HG03139 (cell line): Measurements from ENCODE around the gene SPEM3.

Experiments used
- ATAC-seq: cut with Tn5 transposase; IDR thresholded peaks from one replicate; pipeline ENCODE4 v1.9.1; 2021; ENCODE audit not compliant: unreplicated experiment

Gene SPEM3

DNA sequence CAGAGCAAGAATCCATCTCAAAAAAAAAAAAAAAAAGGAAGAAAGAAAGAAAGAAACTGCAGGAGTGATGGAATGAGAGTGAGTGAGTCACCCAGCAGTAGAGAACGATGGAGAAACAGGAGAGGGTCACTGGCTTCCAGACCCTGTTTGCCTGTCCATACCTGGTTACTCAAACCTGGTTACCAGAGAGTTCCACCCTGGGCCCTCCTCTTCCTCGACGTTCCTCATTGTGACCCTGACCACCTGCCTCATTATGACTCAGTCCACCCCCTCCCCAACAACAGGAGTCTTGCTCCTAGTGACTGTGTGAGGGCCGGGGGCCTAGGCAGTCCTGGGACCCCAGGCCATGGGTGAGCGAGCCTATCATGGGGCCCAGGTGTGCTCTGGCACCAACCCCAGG lies at the start of gene SPEM3:
Gene SPEM3, plus strand, starts transcription at position 301 of the 400 bp plus-strand sequence. Its CDS starts 46 bp downstream, at position 347.
- no peak for ATAC-seq

DNA sequence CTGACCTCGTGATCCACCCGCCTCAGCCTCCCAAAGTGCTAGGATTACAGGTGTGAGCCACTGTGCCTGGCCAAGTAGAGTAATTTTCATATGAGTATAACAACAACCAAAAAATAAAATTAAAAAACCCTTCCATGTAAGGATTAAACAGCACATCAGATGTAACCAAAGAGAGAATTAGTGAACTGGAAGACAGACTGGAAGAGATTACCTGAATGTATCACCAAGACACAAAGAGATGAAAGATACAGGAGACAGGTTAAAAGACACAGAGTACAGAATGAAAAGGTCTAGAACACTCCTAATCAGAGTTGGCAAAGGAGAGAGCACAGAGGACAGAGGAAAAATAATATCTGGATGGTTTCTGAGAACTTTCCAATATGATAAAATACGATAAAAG lies 49.5 kb upstream of the SPEM3 start:
- no peak for ATAC-seq

DNA sequence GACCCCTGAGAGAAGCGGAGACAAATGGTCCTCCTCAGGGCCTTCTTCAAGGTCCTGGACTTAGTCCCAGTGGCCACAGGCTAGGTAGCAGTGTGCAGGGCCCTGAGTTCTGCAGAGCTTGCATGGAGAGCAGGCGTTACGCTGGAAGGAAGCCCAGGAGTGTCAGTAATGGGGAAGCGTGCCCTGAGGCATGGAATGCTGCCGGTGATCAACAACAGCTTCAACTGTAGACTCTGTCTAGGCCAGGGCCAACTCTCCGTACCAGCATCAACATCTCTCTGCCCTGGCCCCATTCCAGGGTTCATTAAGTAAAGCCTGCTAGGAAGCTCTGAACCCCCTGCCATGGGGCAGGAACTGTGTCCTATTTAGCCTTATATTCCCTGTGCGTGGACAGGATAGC lies 48.3 kb upstream of the SPEM3 start:
- no peak for ATAC-seq

DNA sequence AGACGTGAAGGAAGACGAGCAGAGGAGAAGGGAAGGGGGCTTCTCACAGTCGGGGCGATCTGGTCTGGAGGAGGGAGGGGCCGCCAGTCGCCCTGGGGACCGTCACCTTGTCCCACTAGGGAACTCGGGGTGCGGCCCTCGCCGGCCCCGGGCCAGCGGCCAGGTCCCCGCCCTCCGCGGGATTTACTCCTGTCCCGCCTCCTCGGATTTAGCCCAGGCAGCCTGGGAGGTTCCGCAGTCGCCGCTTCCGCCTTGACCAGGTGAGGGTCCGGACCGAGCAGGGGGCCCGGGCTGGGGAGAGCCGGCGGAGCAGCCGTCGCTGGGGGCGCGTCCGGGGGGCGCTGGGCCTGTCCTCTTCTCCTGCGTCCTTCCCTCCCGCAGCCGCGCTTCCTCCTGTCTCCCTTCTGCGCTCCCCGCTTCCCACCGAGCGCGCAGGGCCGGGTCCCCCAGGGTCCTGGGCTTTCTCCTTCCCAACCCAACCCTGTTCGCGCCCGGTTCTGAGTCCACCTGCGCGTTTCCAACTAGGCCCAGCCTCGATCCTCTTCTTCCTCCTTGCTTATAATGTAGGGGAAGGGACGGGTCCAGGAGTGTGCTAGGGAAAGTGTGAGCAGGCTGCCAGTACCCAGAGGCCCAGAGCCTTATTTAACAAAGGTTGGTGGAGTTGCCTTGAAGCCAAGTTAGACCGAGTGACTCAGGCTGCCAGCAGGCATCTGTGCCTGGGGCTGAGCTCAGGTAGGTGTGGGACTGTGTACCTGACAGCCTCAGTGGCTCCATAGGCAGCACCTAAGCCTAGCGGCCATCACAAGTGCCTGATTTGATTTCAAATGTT lies 47.6 kb upstream of the SPEM3 start, which contains the start of gene TNK1:
Gene TNK1, plus strand, starts transcription at position 235 of the 829 bp plus-strand sequence. CDS start 1,838 bp downstream, outside the sequence.
- ATAC-seq: no peak

DNA sequence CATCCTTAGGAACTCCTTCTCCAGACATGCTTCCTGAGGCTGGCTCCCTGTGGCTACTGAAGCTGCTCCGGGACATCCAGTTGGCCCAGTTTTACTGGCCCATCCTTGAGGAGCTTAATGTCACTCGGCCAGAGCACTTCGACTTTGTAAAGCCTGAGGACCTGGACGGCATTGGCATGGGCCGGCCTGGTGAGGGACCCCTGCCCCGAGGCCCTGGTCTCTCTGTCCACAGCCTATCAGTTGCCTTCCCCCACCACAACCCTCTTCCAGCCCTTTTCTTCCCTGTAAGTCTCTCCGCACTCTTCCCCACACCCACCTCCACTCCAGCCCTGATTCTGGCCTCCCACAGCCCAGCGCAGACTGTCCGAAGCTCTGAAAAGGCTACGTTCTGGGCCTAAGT lies 45.8 kb upstream of the SPEM3 start:
- ATAC-seq: no peak

DNA sequence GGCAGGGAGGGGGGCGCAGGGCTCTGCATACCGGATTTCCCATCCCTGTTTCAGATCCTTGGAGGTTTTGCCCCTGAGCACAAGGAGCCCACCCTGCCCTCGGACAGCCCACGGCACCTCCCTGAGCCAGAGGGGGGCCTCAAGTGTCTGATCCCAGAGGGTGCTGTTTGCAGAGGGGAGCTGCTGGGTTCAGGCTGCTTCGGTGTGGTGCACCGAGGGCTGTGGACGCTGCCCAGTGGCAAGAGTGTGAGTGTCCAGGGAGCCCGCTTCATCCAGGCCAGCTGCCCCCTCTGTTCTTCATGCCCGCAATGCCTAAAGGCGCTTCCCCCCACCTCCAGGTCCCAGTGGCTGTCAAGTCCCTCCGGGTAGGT lies 45.3 kb upstream of the SPEM3 start:
- ATAC-seq: no peak

DNA sequence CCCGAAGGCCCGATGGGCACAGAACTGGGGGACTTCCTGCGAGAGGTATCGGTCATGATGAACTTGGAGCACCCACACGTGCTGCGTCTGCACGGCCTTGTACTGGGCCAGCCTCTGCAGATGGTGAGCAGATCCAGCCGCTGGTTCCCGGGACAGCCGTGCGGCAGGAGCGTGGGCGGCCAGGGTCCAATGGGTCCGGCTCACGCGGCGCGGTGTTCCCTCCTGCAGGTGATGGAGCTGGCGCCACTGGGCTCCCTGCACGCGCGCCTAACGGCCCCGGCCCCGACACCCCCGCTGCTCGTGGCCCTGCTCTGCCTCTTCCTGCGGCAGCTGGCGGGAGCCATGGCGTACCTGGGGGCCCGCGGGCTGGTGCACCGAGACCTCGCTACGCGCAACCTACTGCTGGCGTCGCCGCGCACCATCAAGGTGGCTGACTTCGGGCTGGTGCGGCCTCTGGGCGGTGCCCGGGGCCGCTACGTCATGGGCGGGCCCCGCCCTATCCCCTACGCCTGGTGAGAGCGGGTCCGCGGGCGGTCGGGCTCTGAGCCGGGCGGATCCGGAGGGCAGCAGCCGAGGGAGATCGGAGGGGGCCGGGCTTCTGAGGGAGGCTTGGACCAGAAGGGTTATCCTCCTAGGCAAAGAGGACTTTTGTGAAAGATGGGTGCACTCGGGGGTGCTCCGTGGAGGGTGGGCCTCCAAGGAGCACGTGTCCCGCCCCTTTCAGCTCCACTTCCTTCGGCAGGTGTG lies 44.7 kb upstream of the SPEM3 start:
- ATAC-seq: no peak

DNA sequence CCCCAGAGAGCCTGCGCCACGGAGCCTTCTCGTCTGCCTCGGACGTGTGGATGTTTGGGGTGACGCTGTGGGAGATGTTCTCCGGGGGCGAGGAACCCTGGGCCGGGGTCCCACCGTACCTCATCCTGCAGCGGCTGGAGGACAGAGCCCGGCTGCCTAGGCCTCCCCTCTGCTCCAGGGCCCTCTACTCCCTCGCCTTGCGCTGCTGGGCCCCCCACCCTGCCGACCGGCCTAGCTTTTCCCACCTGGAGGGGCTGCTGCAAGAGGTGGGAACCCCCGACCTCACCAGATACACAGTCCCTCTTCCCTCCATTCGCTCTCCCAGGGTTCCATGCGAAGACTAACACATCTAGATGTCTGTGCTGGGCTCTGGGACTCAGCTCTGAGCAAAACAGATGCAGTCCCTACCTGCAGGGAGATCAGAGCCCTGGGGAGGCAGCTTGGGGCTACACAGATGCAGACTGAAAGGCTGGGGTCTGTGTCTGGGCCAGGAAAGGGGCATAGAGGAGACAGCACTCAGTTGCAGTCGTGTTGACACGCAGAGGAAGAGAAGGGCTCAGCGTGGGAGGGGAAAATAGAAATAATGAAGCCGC lies 44.1 kb upstream of the SPEM3 start:
- no peak for ATAC-seq

DNA sequence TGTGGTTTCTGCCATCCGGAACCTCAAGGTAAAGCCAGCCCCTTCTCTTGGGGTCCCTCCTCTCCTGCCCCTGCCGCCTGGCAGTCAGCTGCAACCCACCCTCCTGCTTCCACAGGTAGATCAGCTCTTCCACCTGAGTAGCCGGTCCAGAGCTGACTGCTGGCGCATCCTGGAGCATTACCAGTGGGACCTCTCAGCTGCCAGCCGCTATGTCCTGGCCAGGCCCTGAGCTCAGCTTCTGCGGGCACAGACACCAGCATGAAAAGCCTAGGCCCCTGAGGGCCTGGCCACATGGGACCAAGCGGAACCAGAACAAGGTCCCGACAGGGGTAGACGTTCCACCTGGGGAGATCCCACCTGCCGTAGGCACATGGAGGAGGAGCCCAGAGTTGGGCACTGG lies 39.8 kb upstream of the SPEM3 start:
- ATAC-seq: no peak

DNA sequence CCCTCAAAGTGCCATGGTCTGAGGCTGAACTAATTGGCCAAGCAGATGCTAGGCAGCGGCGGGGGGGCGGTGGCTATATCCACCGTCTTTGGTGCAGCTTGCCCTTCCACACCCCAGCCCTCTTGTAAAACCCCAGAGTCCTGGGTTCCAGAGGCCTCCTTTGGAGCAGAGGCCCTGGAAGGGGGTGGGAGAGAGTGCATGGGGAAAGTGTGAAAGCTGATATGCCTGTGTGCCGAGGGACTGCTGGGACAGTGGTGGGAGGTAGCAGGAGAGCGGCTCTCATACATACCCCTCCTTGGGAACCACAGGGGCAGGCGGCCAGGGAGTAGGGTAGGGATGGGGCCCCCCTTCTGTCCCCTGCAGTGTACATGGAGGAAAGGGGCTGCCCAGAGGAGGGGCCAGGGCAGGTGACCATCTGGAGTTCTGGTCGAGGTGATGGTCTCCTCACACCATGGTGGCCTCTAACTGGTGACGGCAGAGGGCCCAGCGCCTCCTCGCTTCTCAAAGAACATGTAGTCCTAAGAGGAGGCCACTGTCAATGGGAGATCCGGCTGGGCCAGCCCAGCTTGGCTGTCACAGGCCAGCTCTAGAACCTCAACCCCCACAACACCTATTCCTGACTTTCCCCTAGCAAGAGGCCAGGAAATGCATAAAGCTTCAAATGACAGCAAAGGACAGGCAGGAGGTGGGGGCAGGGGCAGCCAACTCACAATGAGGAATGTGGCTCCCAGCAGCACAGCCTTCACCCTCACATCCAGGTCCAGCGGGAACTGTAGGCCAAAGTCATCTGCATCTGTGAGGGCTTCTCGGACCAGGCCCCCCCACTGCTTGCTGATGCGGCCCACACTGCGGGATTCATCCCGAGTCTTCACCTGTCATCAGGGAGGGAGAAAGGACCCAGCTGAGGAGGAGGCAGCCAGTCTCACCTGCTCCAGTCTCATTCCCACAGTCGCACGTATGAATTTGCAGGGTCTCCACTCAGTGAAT lies 38.4 kb upstream of the SPEM3 start:
- ATAC-seq: no peak

DNA sequence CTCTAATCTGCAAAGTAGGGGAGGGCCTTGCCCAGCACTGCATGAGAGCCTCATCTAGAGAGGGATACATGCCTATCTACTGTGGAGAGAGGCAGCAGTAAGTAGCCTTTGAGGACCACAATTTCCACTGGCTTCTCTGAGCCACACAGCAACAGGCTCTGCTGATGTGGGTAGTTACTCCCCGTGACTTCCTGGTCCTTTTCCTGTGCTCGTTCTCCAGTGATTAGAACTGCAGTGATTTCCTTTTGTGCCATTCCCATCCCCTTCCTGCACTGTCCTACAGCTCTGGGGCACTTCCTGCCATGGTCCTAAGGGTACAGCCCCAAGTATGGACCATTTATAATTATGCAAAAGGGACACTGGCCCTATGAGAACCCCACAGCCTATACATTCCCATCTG lies 37.4 kb upstream of the SPEM3 start:
- ATAC-seq: no peak

DNA sequence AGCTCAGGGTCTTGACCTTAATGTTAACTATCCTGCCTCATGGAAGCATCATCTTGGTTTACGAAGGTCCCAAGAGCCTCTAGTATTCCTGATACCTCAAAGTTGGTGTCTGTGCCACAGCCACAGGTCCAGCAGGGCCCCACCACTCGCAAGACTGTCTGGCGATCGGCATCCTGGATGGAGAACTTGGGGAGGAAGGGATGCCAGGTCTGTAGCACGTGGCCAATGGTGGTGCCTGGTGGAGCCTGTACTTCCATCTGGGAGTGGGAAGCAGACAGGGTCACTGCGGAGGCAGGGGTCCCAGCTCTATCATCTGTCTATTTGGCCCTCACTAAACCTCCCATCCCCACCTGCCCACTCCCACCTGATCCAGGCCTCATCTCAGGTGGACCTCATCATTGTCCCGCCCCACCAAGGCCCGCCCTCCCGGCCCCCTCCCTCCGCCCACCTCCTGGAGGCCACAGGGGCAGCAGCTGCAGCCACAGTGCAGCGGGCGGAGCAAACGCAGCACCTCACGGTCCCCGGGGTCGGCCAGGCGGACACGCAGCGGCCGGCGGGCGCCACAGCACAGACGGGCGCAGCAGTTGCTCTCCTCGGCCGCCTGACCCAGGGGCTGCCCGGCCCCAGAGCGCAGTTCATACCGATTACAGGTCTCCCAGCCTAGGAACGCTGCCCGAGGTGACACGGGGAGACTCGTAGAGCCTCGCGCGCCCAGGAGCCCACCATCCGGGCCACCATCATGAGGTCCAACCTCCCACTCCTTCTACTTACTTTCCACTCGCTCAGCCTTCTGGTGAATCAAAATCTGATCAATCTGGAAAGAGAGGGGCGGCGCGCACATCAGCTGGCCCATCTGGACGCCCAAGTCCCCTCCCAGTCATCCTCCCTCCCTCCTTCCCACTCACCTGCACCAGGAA lies 35.7 kb upstream of the SPEM3 start:
- no peak for ATAC-seq

DNA sequence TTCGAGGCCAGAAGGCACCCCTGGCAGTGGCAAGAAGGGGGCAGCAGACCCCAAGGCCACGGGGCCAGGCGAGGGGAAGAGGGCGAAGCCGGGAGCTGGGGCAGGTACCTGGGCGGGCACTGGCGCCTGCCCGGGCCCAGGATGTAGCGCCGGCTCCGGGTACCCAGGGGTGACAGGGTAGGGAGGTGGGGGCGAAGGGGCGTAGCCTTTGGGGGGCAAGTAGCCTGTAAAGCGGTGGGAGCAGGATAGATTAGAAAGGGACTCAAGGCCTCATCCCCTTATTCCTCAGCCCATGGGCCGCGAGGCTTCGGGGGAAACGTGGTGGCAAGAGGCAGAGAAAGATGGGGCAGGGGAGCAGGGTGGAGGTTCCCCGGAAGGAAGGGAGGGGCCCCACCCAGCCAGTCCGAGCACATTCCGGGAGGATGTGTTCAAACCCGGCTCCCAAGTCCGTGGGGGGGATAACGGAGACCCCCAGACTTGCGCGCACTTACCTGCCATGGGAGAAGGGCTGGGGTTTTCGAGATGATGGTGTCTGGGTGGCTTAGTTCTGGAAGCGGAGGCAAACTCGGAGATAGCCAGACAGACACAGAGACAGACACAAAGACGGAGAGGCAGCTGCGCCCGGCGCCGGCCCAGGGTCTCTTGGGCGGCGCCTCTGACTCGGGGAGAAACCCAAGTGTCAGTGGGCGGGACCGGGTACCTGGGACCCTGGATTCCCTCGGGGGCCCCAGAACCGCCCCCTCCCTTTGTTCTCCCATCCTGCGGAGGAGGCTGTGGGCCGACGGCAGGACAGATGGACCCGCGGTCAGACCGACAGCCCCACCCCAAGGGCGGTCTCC lies 34.8 kb upstream of the SPEM3 start:
- peak; percentile 13 for ATAC-seq

DNA sequence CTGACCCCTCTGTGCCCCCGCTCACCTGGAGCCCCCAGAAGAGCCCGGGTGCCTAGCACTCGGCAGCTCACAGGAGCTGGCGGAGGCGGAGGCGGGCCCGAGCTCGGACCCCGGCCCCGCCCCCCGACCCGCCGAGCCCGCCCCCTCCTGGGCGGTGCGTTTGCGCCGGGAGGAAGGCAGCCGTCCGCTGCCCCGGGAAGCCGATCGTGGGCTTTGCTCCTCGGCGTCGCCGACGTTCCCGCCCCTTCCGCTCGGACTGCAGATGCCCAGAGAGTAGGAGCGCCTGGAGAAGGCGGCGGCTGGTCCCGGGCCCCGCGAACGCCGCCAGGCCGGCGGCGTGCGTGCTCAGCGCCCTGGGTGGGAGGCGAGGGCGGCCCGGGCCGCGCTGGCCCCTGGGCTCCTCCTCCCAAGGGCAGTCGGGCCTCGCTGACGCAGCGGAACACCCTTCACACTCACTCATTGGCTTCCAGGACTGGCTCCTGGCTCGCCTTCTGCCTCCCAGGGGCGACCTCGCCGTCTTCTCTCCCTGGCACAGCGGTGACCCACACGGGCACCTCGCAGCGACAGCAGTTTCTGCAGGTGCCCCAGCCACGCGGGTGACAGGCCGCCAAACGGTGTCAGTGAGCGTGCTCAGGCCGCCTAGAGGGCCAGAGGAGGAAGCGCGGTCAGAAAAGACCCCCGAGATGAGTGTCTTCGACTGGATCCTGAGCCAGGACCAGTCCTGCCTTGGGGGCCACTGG lies 34.0 kb upstream of the SPEM3 start, which contains the start of gene PLSCR3:
Gene PLSCR3, minus strand, starts transcription at position 74 of the 740 bp plus-strand sequence. CDS start 415 bp downstream, outside the sequence.
- ATAC-seq: peak; percentile 61

DNA sequence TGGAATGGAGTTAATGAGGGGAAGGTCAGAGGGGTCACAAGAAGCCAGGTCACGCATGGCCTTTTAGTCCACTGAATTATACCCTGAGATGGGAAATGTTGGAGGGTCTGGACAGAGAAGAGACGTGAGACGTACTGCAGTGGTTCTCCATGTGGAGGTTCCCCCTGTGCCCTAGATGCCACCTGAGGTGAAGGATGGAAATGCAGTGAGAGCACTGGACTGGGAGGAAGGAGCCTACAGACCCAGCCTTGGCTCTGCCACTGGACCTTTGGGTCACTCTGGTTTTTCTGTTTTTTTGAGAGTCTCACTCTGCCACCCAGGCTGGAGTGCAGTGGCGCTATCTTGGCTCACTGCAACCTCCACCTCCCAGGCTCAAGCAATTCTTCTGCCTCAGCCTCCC lies 32.5 kb upstream of the SPEM3 start:
- ATAC-seq: no peak

DNA sequence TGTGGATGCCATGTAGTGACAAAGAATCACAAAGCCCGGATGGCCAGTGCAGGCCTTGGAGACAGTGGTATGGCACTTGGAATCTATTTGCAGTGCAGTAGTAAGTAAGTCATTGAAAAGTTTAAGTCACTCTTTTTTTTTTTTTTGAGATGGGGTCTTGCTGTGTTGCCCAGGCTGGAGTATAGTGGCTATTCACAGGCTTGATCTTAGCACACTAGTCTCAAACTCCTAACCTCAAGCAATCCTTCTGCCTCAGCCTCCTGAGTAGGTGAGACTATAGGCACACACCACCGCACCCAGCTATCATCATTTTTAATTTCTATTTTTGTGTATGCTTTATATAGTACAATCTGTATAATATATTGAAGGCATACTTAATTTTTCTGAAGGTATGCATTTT lies 30.0 kb upstream of the SPEM3 start:
- ATAC-seq: no peak

DNA sequence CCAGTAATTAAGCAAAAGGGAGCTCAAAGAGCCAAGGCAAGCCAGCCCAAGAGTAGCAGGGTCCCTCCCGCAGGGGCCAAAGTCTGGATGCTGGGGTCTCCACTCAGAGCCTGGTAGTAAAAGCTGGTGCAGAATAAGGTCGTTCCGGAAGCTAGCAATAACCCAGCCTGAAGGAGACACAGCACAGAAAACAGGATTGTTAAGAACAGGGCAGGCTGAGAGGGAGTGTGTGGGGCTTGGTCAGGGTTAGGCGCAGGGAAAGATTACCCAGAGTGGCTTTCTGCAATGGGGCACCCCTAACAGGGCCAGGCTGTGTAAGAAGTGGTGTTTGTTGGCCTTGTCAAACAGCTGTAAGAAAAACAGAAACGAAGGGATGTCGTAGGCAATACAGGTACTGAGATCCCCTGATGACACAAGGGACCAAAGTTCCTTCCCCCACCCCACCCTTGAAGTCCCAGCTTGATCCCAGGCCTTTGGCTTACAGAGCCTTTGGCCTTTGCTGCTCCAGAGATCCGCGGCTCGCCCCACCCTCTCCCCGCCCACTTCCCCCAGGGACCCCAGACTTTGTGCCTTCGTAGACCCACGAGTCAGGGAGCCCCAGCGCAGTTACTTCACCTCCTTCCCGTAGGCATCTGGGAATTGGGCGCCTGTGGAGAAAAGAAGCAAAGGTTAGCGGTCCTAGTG lies 25.5 kb upstream of the SPEM3 start:
- no peak for ATAC-seq

DNA sequence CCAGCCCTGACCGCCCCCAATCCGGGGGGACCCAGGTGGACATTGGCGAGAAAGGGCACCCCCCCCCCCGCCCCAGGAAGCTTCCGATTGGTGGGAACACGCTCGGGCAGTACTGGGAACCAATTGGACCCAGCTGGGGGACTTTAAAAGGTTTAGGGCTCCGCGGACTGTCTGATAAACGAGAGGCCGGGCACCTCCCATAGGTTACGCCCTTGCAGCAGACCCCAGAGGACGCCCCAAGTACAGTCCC lies 25.0 kb upstream of the SPEM3 start:
- ATAC-seq: no peak
